HepG2 (cell line): Measurements from ENCODE around the gene MTOR. TPM values are rescaled to one million over a fixed set of nuclear protein-coding genes. Genes with fewer than 3 reads are reported as not detected.

Experiments used
- AHR ChIP-seq: IDR thresholded peaks from 2 replicates; pipeline ENCODE4 v1.6.1; 2018; ENCODE audit warnings: missing genetic modification reagents, missing compliant biosample characterization
- MAFK ChIP-seq, 2 experiments: IDR thresholded peaks in 1 of 2; conservative IDR thresholded peaks in 1 of 2; 2 replicates each; pipeline ENCODE4 v1.6.1; 2011; ENCODE audit warnings: improper control_type of control experiment in 2 of 2, low read length in 2 of 2
- SRY ChIP-seq: sonication (generic); formaldehyde crosslinking; IDR thresholded peaks from 2 replicates; pipeline ENCODE4 v1.8.0; 2022; ENCODE audit warnings: mild to moderate bottlenecking, missing genetic modification reagents
- ZBTB7A ChIP-seq: sonication (generic); formaldehyde crosslinking; IDR thresholded peaks from 2 replicates; pipeline ENCODE4 v1.8.0; 2022; ENCODE audit warnings: mild to moderate bottlenecking, missing genetic modification reagents
- ZNF652 ChIP-seq: IDR thresholded peaks from 2 replicates; pipeline ENCODE4 v1.6.1; 2016; ENCODE audit warnings: low read depth, borderline replicate concordance
- polyA plus RNA-seq, 8 experiments: library from polyadenylated mRNA; depleted of rRNA in 3 of 8; stranded (reverse) in 7 of 8; unstranded in 1 of 8; fragments of >200 nt; fragmentation: Illumina TruSeq in 4 of 8; extraction: Trizol in 4 of 8; gene quantifications; 2 replicates each; pipeline versions ENCODE4 v1.2.1 to v1.2.3, GENCODE V29; 2011 to 2016; ENCODE audit warnings: low read depth in 4 of 8, missing spikeins in 1 of 8, mixed read lengths in 1 of 8; ENCODE audit not compliant: insufficient read depth in 1 of 8
- total RNA-seq, 5 experiments: library from RNA; depleted of rRNA; stranded (reverse); fragments of >200 nt; fragmentation: Illumina TruSeq; extraction: Trizol; gene quantifications; 2 replicates each; pipeline ENCODE4 v1.2.3, GENCODE V29; 2016; ENCODE audit warnings: low read depth in 1 of 5
- TF ChIP-seq, protein P1 (sequence below): sonication (generic); formaldehyde crosslinking; IDR thresholded peaks from 2 replicates; pipeline ENCODE4 v1.5.1; 2020; ENCODE audit warnings: missing genetic modification reagents, mild to moderate bottlenecking, borderline replicate concordance
- TF ChIP-seq, protein P2 (sequence below): sonication (generic); formaldehyde crosslinking; conservative IDR thresholded peaks from 2 replicates; pipeline ENCODE4 v1.4.0; 2020; ENCODE audit warnings: missing genetic modification reagents
- TF ChIP-seq, protein P3 (sequence below): IDR thresholded peaks from 2 replicates; pipeline ENCODE4 v1.6.1; 2016; ENCODE audit warnings: low read depth, missing genetic modification reagents, missing compliant biosample characterization

Gene MTOR
- total and polyA plus RNA-seq, 2 of the 13 experiments (the other 11 are each of a cell fraction or from before 2014, with no cell fraction given), result 24.6 to 34.6 TPM

DNA sequence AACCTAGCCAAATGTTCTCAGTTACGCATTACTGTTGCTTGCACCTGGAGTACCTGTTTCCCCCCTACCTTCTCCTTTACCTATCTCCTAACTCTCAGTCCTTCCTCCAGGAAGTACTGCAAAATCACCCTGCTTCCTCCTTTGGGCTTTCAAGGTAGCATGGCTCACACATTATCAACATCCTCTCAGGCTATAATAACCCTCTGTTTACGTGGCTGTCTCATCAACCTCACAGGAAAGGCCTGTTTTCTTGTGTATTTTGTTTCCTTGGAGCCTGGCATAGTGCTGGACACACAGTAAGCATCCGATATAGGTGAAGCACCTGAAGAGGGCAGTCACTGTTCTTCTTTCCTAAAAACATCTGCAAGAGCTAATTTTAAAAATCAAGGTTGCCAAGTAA is 105.9 kb downstream of the MTOR start (continued):
- TF ChIP-seq ZNF652, result no peak
- TF ChIP-seq, protein P1, sequence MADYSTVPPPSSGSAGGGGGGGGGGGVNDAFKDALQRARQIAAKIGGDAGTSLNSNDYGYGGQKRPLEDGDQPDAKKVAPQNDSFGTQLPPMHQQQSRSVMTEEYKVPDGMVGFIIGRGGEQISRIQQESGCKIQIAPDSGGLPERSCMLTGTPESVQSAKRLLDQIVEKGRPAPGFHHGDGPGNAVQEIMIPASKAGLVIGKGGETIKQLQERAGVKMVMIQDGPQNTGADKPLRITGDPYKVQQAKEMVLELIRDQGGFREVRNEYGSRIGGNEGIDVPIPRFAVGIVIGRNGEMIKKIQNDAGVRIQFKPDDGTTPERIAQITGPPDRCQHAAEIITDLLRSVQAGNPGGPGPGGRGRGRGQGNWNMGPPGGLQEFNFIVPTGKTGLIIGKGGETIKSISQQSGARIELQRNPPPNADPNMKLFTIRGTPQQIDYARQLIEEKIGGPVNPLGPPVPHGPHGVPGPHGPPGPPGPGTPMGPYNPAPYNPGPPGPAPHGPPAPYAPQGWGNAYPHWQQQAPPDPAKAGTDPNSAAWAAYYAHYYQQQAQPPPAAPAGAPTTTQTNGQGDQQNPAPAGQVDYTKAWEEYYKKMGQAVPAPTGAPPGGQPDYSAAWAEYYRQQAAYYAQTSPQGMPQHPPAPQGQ (CRISPR knock-in tag), result no peak
- TF ChIP-seq ZBTB7A (CRISPR knock-in tag), result no peak
- TF ChIP-seq, protein P2, sequence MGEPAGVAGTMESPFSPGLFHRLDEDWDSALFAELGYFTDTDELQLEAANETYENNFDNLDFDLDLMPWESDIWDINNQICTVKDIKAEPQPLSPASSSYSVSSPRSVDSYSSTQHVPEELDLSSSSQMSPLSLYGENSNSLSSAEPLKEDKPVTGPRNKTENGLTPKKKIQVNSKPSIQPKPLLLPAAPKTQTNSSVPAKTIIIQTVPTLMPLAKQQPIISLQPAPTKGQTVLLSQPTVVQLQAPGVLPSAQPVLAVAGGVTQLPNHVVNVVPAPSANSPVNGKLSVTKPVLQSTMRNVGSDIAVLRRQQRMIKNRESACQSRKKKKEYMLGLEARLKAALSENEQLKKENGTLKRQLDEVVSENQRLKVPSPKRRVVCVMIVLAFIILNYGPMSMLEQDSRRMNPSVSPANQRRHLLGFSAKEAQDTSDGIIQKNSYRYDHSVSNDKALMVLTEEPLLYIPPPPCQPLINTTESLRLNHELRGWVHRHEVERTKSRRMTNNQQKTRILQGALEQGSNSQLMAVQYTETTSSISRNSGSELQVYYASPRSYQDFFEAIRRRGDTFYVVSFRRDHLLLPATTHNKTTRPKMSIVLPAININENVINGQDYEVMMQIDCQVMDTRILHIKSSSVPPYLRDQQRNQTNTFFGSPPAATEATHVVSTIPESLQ (CRISPR knock-in tag), result no peak
- TF ChIP-seq, protein P3, sequence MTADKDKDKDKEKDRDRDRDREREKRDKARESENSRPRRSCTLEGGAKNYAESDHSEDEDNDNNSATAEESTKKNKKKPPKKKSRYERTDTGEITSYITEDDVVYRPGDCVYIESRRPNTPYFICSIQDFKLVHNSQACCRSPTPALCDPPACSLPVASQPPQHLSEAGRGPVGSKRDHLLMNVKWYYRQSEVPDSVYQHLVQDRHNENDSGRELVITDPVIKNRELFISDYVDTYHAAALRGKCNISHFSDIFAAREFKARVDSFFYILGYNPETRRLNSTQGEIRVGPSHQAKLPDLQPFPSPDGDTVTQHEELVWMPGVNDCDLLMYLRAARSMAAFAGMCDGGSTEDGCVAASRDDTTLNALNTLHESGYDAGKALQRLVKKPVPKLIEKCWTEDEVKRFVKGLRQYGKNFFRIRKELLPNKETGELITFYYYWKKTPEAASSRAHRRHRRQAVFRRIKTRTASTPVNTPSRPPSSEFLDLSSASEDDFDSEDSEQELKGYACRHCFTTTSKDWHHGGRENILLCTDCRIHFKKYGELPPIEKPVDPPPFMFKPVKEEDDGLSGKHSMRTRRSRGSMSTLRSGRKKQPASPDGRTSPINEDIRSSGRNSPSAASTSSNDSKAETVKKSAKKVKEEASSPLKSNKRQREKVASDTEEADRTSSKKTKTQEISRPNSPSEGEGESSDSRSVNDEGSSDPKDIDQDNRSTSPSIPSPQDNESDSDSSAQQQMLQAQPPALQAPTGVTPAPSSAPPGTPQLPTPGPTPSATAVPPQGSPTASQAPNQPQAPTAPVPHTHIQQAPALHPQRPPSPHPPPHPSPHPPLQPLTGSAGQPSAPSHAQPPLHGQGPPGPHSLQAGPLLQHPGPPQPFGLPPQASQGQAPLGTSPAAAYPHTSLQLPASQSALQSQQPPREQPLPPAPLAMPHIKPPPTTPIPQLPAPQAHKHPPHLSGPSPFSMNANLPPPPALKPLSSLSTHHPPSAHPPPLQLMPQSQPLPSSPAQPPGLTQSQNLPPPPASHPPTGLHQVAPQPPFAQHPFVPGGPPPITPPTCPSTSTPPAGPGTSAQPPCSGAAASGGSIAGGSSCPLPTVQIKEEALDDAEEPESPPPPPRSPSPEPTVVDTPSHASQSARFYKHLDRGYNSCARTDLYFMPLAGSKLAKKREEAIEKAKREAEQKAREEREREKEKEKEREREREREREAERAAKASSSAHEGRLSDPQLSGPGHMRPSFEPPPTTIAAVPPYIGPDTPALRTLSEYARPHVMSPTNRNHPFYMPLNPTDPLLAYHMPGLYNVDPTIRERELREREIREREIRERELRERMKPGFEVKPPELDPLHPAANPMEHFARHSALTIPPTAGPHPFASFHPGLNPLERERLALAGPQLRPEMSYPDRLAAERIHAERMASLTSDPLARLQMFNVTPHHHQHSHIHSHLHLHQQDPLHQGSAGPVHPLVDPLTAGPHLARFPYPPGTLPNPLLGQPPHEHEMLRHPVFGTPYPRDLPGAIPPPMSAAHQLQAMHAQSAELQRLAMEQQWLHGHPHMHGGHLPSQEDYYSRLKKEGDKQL (CRISPR knock-in tag), result no peak
- TF ChIP-seq MAFK (conservative IDR thresholded peaks at IDR 0.05 in 1 of 2, IDR thresholded peaks at IDR 0.05 in 1 of 2; ENCODE audit: low read length in 2 of 2), result no peak
- no peak for TF ChIP-seq AHR (CRISPR knock-in tag)
- TF ChIP-seq SRY (CRISPR knock-in tag), result no peak
- TF ChIP-seq, all 625 proteins: peak for 0
